OCI-LY3 (cell line): ENCODE measurements around the gene TRIM67.
"Not testable (repeated sequence)": the region's sequence is repeated elsewhere in the genome, so short reads cannot be mapped to it uniquely, and the experiment has no call there.

Experiments used
- H2AFZ ChIP-seq: fragments of 200-600, 300-600 bp; shearing (Covaris generic); 2 replicates; pipeline ENCODE4 v1.6.0; 2014; ENCODE audit warnings: antibody characterized with exemption, low read depth, low read length
- H3K27ac ChIP-seq: fragments of 200-600, 300-600 bp; sonication (generic); 2 replicates; pipeline ENCODE4 v1.5.1; 2014; ENCODE audit warnings: mild to moderate bottlenecking, low read length, moderate library complexity, mixed read lengths
- H3K27me3 ChIP-seq: fragments of 200-600, 300-600 bp; sonication (generic); 2 replicates; pipeline ENCODE4 v1.6.1; 2014; ENCODE audit warnings: low read depth, low read length, mixed read lengths
- H3K36me3 ChIP-seq: fragments of 200-600, 300-600 bp; sonication (generic); replicated peaks from 2 replicates; pipeline ENCODE3; 2014; ENCODE audit warnings: low read depth, low read length, mixed read lengths
- H3K4me1 ChIP-seq: fragments of 300-600, 200-600 bp; sonication (generic); 2 replicates; pipeline ENCODE4 v1.6.1; 2014; ENCODE audit warnings: low read length, mixed read lengths
- H3K4me2 ChIP-seq: fragments of 200-600, 300-600 bp; sonication (generic); 2 replicates; pipeline ENCODE4 v1.6.1; 2014; ENCODE audit warnings: low read length, mixed read lengths
- H3K4me3 ChIP-seq: fragments of 300-600, 200-600 bp; sonication (generic); 2 replicates; pipeline ENCODE4 v1.5.1; 2014; ENCODE audit warnings: antibody characterized with exemption, mild to moderate bottlenecking, low read length, moderate library complexity
- H3K79me2 ChIP-seq: fragments of 300-600, 200-600 bp; shearing (Covaris generic); 2 replicates; pipeline ENCODE4 v1.6.1; 2014; ENCODE audit warnings: mild to moderate bottlenecking, low read length, mixed read lengths
- H3K9ac ChIP-seq: fragments of 300-600, 200-600 bp; shearing (Covaris generic); 2 replicates; pipeline ENCODE4 v1.6.0; 2014; ENCODE audit warnings: mild to moderate bottlenecking, low read length, moderate library complexity
- H3K9me3 ChIP-seq: fragments of 200-600, 300-600 bp; shearing (Covaris generic); 2 replicates; pipeline ENCODE4 v1.6.1; 2014; ENCODE audit warnings: low read length, mixed read lengths; ENCODE audit not compliant: insufficient read depth
- H4K20me1 ChIP-seq: fragments of 200-600, 300-600 bp; sonication (generic); 2 replicates; pipeline ENCODE4 v1.6.1; 2016; ENCODE audit warnings: low read length, mixed read lengths; ENCODE audit not compliant: insufficient read depth
- CTCF ChIP-seq: fragments of 200-600, 300-600 bp; sonication (generic); IDR thresholded peaks from 2 replicates; pipeline ENCODE4 v1.5.1; 2014; ENCODE audit warnings: antibody characterized with exemption, low read length, low read depth
- EZH2phosphoT487 ChIP-seq: fragments of 200-600 bp; shearing (Covaris generic); IDR thresholded peaks from 2 replicates; pipeline ENCODE4 v1.6.1; 2018; ENCODE audit warnings: antibody characterized with exemption, mixed run types, low read depth

Gene TRIM67

GRCh38 chr1:231130544-231130943, 31.3 kb upstream of the TRIM67 start:
- Histone ChIP-seq H3K4me2 (no peak overlapping the region), H3K4me1 (no peaks in the 10 kb centered on the region), H3K4me3 (no peak overlapping the region), H3K36me3 (no peaks in the 10 kb centered on the region), H3K27me3 (no peaks in the 10 kb centered on the region), H3K79me2 (no peaks in the 10 kb centered on the region), H3K9ac (no peak overlapping the region), H2AFZ (no peak overlapping the region), H3K27ac (no peak overlapping the region), H4K20me1 (no peaks in the 10 kb centered on the region), H3K9me3 (no peaks in the 10 kb centered on the region)
- TF ChIP-seq EZH2phosphoT487, result no peak
- no peak for TF ChIP-seq CTCF

GRCh38 chr1:231132591-231132990, 29.3 kb upstream of the TRIM67 start:
- not testable (repeated sequence) for H3K27me3 ChIP-seq, H3K9ac ChIP-seq, H3K4me1 ChIP-seq, H3K4me3 ChIP-seq, H4K20me1 ChIP-seq, H3K36me3 ChIP-seq, H2AFZ ChIP-seq, H3K9me3 ChIP-seq, H3K79me2 ChIP-seq, H3K4me2 ChIP-seq, H3K27ac ChIP-seq

GRCh38 chr1:231134624-231135023, 27.2 kb upstream of the TRIM67 start:
- no peaks in the 10 kb centered on the region for H3K27me3 ChIP-seq
- no peak overlapping the region for H3K4me2 ChIP-seq
- H2AFZ ChIP-seq, result no peak overlapping the region
- H3K4me3 ChIP-seq, result no peak overlapping the region
- no peak overlapping the region for H3K27ac ChIP-seq
- H3K79me2 ChIP-seq, result no peaks in the 10 kb centered on the region
- H3K4me1 ChIP-seq, result no peaks in the 10 kb centered on the region
- TF ChIP-seq EZH2phosphoT487 (no peak), CTCF (no peak)
- H3K9ac ChIP-seq, result no peak overlapping the region
- no peaks in the 10 kb centered on the region for H4K20me1 ChIP-seq
- H3K9me3 ChIP-seq, result no peaks in the 10 kb centered on the region
- no peaks in the 10 kb centered on the region for H3K36me3 ChIP-seq

DNA sequence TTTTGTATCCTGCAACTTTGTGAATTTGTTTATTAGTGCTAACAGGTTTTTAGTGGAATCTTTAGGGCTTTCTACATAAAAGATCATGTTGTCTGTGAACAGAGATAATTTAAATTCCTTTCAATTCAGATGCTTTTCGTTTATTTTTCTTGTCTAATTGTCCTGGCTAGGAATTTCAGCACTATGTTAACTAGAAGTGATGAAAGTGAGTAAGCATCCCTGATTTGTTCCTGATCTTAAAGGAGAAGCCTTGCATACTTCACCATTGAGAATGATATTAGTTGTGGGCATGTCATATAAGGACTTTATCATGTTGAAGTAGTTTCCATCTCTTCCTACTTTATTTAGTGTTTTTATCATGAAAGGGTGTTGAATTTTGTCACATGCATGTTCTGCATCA, 23.6 kb upstream of the TRIM67 start:
- H3K9ac ChIP-seq, result no peak overlapping the region
- no peak overlapping the region for H3K4me2 ChIP-seq
- H3K9me3 ChIP-seq, result no peaks in the 10 kb centered on the region
- no peak overlapping the region for H2AFZ ChIP-seq
- no peaks in the 10 kb centered on the region for H3K79me2 ChIP-seq
- no peak overlapping the region for H3K4me3 ChIP-seq
- H3K27ac ChIP-seq, result no peak overlapping the region
- H4K20me1 ChIP-seq, result no peaks in the 10 kb centered on the region
- TF ChIP-seq EZH2phosphoT487 (no peak), CTCF (no peak)
- H3K27me3 ChIP-seq, result peaks cover 11% of the 10 kb centered on the region
- no peaks in the 10 kb centered on the region for H3K4me1 ChIP-seq
- no peaks in the 10 kb centered on the region for H3K36me3 ChIP-seq

GRCh38 chr1:231139125-231139649, 22.7 kb upstream of the TRIM67 start:
- no peak overlapping the region for H3K4me2 ChIP-seq
- H3K9ac ChIP-seq, result no peak overlapping the region

More at GRCh38 chr1:231139125-231139649, 22.7 kb upstream of the TRIM67 start:
- H4K20me1 ChIP-seq, result no peaks in the 10 kb centered on the region
- TF ChIP-seq CTCF (no peak), EZH2phosphoT487 (no peak)
- peaks cover 11% of the 10 kb centered on the region for H3K27me3 ChIP-seq
- no peaks in the 10 kb centered on the region for H3K79me2 ChIP-seq
- H3K4me1 ChIP-seq, result no peaks in the 10 kb centered on the region
- H3K36me3 ChIP-seq, result no peaks in the 10 kb centered on the region
- no peak overlapping the region for H3K4me3 ChIP-seq
- H2AFZ ChIP-seq, result no peak overlapping the region
- H3K27ac ChIP-seq, result no peak overlapping the region
- H3K9me3 ChIP-seq, result no peaks in the 10 kb centered on the region
